ENCODE measurements around the gene XYLT1. TPM values are rescaled to one million over a fixed set of nuclear protein-coding genes. Genes with fewer than 3 reads are reported as not detected.

Gene XYLT1
- total and polyA plus RNA-seq, 9 of the 15 experiments (the other 6 are each of a cell fraction or from before 2014, with no cell fraction given), result 0.03 to 0.09 (median 0.08) TPM; not detected in 6

DNA sequence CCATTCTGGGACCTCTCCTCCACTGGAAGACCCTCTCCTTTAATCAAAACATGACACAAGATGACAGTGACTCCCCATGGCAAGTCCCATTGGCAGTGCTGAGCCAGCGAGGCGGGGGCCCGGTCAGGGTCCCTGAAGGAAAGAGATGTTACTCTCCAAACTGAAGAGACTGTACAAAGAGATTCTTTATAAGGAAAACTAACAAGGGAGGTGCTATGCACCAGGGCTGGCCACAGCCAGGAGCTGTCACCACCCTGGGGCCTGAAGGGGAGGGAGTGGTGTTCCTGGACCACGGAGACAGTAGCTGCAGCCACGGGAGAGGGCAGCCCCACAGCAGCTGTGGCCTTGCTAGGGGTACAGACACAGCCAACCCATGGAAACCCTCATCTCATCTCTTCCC, 123.1 kb downstream of the XYLT1 start:
- H3K9me1 ChIP-seq (ENCODE audit: control insufficient read depth, insufficient read depth, low read length), result no peaks in the 10 kb centered on the region
- 0% methylated on average over 5 of the region's 5 CpGs for WGBS (ENCODE audit: insufficient coverage, low coverage, missing lambda C conversion rate)
- H3K4me1 ChIP-seq (replicated peaks in 1 of 2; ENCODE audit: control insufficient read depth in 2 of 2, insufficient read depth in 2 of 2, low read length in 2 of 2), result no peaks in the 10 kb centered on the region
- H4K20me1 ChIP-seq (replicated peaks; ENCODE audit: control insufficient read depth, insufficient read depth, low read length), result no peaks in the 10 kb centered on the region
- H3K4me3 ChIP-seq, result no peak overlapping the region
- FAIRE-seq, result no peak
- H3K79me2 ChIP-seq (ENCODE audit: control insufficient read depth, insufficient read depth, low read length), result no peaks in the 10 kb centered on the region
- BruUV-seq (replicated peaks), result no TSS peak
- CTCF ChIA-PET (ENCODE audit: low intra/inter-chr PET ratio), result no interaction called here
- H3K27me3 ChIP-seq (ENCODE audit: control insufficient read depth in 2 of 2, insufficient read depth in 2 of 2, low read length in 2 of 2), result peaks cover 2 to 37% of the 10 kb centered on the region in 2 experiments; a peak in 3 of 5 replicates
- TF ChIP-seq NR2C2 (CRISPR knock-in tag; IDR thresholded peaks at IDR 0.05), result no peak
- TF ChIP-seq NR2C2 (tag; IDR thresholded peaks at IDR 0.05), result no peak
- TF ChIP-seq, protein P1, sequence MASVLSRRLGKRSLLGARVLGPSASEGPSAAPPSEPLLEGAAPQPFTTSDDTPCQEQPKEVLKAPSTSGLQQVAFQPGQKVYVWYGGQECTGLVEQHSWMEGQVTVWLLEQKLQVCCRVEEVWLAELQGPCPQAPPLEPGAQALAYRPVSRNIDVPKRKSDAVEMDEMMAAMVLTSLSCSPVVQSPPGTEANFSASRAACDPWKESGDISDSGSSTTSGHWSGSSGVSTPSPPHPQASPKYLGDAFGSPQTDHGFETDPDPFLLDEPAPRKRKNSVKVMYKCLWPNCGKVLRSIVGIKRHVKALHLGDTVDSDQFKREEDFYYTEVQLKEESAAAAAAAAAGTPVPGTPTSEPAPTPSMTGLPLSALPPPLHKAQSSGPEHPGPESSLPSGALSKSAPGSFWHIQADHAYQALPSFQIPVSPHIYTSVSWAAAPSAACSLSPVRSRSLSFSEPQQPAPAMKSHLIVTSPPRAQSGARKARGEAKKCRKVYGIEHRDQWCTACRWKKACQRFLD (CRISPR knock-in tag; IDR thresholded peaks at IDR 0.05), result no peak
- POLR2A ChIA-PET, result no interaction called here
- no peaks in the 10 kb centered on the region for H3K9me3 ChIP-seq (replicated peaks; ENCODE audit: control insufficient read depth, insufficient read depth, low read depth, low read length)
- in situ Hi-C loops (cut with MboI), result no loop called here
- no peak for DNase-seq (ENCODE audit: extremely low read depth in 1 of 4, low spot score in 3 of 4)
- H3K27ac ChIP-seq (ENCODE audit: extremely low read depth, low read depth, low read length), result no peak overlapping the region
- no peaks in the 10 kb centered on the region for H3K36me3 ChIP-seq (ENCODE audit: control insufficient read depth, insufficient read depth, low read length)
- H3K9ac ChIP-seq (ENCODE audit: insufficient read depth in 1 of 2, low read depth in 2 of 2, low read length in 2 of 2), result no peak overlapping the region
- ATAC-seq, result no peak
- no peak overlapping the region for H3K4me2 ChIP-seq (ENCODE audit: insufficient read depth, low read length)
- no peak overlapping the region for H2AFZ ChIP-seq (ENCODE audit: low read depth, low read length)
- intact Hi-C loops (cut with micrococcal nuclease), result no loop called here

Measured in K562 (cell line).